GM19043 (cell line): ENCODE results near the gene SEC14L1.
"Not testable (repeated sequence)": the region's sequence is repeated elsewhere in the genome, so short reads cannot be mapped to it uniquely, and the experiment has no call there.

ENCODE experiments used
- ATAC-seq: cut with Tn5 transposase; IDR thresholded peaks from one replicate; pipeline ENCODE4 v1.9.1; 2021; ENCODE audit warnings: low read depth; ENCODE audit not compliant: unreplicated experiment

Gene SEC14L1

GRCh38 chr17:77140878-77141767 is at the start of gene SEC14L1:
Gene SEC14L1, plus strand, starts transcription at chr17:77140969. Its CDS starts 2,628 bp downstream, at chr17:77143597.
- no peak for ATAC-seq

- ATAC-seq, result no peak
These were observed 48.7 kb upstream of the SEC14L1 start for GRCh38 chr17:77092025-77092424.

GRCh38 chr17:77095461-77095860 is 45.3 kb upstream of the SEC14L1 start:
- no peak for ATAC-seq

GRCh38 chr17:77096570-77097214 is 44.1 kb upstream of the SEC14L1 start:
- no peak for ATAC-seq

DNA sequence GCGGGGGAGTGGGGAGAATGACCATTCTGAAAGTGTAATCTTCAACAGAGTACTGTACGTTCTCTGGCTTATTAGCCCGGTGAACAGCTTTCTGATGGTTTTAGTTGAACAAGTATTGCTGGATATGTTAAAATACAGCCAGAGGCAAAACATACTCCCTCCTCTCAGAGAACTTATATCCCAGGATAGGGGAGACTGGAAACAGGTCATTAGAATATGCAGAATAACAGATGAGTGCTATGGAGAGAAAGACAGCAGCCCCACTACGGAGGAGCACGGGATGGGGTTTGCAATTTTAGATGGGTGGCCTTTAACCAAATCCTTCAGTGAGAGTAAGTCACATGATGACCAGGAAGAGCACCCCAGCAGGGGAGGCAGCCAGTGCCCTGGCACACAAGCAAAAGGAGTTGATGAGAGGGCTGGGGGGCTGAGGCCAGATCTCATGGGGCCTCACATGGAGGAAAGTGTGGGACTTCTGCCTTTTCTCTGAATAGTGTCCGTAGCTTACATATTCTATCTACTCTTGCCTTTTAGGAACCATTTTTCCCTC is 43.1 kb upstream of the SEC14L1 start:
- ATAC-seq, result no peak

- ATAC-seq, result no peak
These were observed 41.8 kb upstream of the SEC14L1 start for GRCh38 chr17:77098884-77099545.

GRCh38 chr17:77099997-77100396 is 40.8 kb upstream of the SEC14L1 start:
- ATAC-seq, result no peak

DNA sequence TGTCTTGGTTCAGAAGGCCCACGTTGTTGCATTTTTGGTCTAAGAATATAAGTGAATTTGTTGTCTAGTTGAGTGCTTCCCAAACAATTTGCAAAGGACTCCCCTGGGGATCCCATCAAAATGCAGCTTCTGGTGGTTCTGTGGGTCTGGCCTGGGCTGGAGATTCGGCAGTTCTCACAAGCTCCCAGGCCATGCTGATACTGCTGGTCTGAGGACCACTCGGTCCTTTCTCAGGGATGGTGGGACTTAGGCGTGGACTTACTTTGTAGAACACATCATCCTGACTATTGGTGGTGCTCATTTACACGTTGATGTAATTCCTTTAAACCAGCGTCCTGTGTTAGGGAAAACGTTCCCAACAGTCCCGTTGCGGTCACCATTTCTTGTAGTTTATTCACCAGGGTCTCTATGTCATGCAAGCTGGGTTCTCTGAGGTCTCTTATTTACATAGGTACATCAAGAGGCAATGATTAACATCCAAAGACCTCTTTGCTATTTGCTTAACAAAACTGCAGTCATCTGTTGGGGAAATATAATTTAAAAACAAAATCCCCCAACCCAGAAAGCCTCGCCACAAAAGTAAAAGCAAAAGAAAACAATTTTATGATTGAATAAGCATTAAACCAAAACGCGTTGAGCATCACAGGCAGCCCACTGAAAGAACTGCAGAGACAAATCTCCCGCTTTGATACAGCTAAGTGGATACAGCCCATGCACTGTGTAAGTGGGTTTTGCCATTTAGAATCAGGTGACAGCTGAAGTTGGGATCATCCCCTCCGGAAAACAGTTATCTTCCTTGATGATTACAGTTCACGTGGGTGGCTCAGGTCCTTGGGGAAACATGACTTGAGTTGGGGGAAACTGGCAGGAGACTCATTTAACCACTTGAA is 39.0 kb upstream of the SEC14L1 start:
- ATAC-seq, result no peak

DNA sequence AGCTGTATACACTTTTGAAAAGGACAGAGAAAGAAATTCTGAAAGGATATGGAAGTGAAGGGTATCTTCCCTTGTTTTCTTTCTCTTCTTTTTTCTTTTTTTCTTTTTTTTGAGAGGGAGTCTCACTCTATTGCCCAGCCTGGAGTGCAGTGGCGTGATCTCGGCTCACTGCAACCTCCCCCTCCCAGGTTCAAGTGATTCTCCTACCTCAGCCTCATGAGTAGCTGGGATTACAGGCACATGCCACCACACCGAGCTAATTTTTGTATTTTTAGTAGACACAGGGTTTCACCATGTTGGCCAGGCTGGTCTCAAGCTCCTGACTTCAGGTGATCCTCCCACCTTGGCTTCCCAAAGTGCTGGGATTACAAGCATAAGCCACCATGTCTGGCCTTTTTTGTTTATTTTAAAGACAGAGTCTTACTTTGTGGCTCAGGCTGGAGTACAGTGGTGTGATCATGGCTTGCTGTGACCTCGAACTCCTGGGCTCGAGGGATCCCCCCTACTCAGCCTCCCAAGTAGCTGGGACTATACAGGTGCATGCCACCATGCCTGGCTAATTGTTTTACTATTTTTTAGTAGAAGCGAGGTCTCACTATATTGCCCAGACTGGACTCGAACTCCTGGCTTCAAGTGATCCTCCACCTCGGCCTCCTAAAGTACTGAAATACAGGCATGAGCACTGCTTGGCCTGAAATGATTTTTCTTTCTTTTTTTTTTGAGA is 38.2 kb upstream of the SEC14L1 start:
- ATAC-seq, result not testable (repeated sequence)

- ATAC-seq, result no peak
These were observed 35.1 kb upstream of the SEC14L1 start for GRCh38 chr17:77105706-77106105.

- no peak for ATAC-seq
These were observed 33.9 kb upstream of the SEC14L1 start for GRCh38 chr17:77106874-77107358.

- no peak for ATAC-seq
These were observed 33.0 kb upstream of the SEC14L1 start for GRCh38 chr17:77107506-77108433.

DNA sequence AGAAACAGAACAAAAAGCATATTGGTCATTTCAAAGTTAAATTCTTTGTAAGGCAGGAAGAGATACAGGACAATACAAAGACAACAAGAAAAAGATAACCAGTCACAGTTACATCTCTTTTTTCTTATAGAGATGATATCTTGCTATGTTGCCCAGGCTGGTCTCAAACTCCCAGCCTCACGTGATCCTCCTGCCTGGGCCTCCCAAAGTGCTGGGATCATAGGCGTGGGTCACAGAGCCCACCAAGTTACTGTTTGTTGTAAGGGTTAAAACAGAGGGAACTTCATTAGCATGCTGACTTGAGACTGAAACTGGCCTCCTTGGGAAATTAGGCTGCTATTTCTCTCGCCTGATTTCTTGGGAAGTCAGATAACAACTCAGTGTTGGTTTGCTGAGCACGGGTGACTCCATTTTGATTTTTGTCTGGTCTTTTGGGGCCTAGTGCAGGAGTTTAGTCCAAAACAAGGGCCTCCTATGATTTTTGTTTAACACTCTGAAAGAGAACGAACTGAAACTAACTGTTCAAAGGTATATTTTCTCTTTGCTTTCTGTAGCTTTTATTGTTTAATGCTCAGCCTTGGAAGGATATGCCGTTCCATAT is 31.5 kb upstream of the SEC14L1 start:
- no peak for ATAC-seq

DNA sequence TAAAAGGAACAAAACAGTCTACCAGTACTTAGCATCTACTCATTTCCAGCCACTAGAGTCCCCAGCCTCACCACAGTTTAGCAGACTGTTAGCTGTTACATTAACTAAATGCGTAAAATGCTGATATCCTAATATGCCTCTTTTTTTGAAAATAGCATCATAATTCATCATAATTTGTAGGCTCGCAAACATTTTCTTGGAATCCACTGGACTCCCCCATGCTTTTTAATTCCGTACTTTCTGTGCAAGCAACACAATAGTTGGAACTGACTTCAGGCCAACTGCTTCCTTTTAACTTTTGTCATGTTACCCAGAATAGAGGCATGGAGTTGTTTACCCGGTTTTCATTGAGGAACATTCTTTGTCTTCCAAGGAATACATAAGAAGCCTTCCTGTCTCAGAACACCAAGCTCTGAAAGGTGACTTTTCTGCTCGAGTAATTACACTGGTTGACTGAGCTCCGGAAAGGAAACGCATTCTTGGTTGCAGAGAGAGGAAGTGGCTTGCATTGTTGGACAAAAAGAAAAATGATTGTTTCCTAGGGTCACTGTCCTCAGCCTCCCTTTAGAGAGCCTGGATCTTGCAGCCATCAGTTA is 30.9 kb upstream of the SEC14L1 start:
- no peak for ATAC-seq

- not testable (repeated sequence) for ATAC-seq
These were observed 29.4 kb upstream of the SEC14L1 start for GRCh38 chr17:77111165-77111933.

GRCh38 chr17:77111934-77112296 is 28.9 kb upstream of the SEC14L1 start:
- ATAC-seq, result no peak

GRCh38 chr17:77115510-77115909 is 25.3 kb upstream of the SEC14L1 start:
- no peak for ATAC-seq
